ENCODE measurements around the gene GNG11. TPM values are rescaled to one million over a fixed set of nuclear protein-coding genes. Genes with fewer than 3 reads are reported as not detected.

The GNG11 gene
- total and polyA plus RNA-seq, 2 donors (not counting 3 experiments of a cell fraction or from before 2014, with no cell fraction given): 92.3 to 208 TPM

GRCh38 chr7:93945083-93945482, 23.5 kb downstream of the GNG11 start:
- Histone ChIP-seq H3K9me1 (replicated peaks; ENCODE audit: control insufficient read depth, extremely low read depth, insufficient read depth, low read length) (no peaks in the 10 kb centered on the region), H3K4me3 (replicated peaks in 1 of 3; ENCODE audit: insufficient read depth in 1 of 3, low read depth in 1 of 3, low read length in 3 of 3) (no peak overlapping the region), H4K20me1 (replicated peaks; ENCODE audit: control insufficient read depth, extremely low read depth, insufficient read depth, low read length) (no peaks in the 10 kb centered on the region), H3K9ac (replicated peaks; ENCODE audit: extremely low read depth, insufficient read depth, low read length) (peak overlapping the region; percentile 76), H3K36me3 (ENCODE audit: control insufficient read depth in 2 of 2, extremely low read depth in 1 of 2, insufficient read depth in 2 of 2, low read length in 2 of 2) (no peaks in the 10 kb centered on the region), H3K79me2 (ENCODE audit: control insufficient read depth, insufficient read depth, low read length) (no peaks in the 10 kb centered on the region), H3K27ac (ENCODE audit: insufficient read depth, low read depth, low read length) (peak overlapping the region; percentile 87), H3K9me3 (replicated peaks; ENCODE audit: control insufficient read depth, insufficient read depth, low read length) (no peaks in the 10 kb centered on the region), H3K27me3 (ENCODE audit: control insufficient read depth in 2 of 2, insufficient read depth in 2 of 2, low read length in 2 of 2) (no peaks in the 10 kb centered on the region), H3K4me2 (ENCODE audit: insufficient read depth, low read length) (peak overlapping the region; percentile 40), H3K4me1 (ENCODE audit: control insufficient read depth, extremely low read depth, insufficient read depth, low read length) (peaks cover 63% of the 10 kb centered on the region), H2AFZ (ENCODE audit: low read depth, low read length) (no peak overlapping the region)
- FAIRE-seq (no peak), DNase-seq (ENCODE audit: low read depth, low spot score) (peak; percentile 85)
- intact Hi-C loops (cut with micrococcal nuclease): loop anchor here (2.0 to 10.0 kb wide), 3 partner anchors 33 to 1310 kb away; partner anchors contain the start of gene BET1
- dilution Hi-C loops (cut with MboI; ENCODE audit: extremely low pct_ligation_motif_present, low sequenced_read_pairs): no loop called here
- TF ChIP-seq MYC (IDR thresholded peaks at IDR 0.05; ENCODE audit: low read depth, low read length): no peak
- TF ChIP-seq JUN (IDR thresholded peaks at IDR 0.05; ENCODE audit: borderline replicate concordance, insufficient read depth, insufficient read length, low read depth): no peak
- no peak for TF ChIP-seq POLR2AphosphoS5 (IDR thresholded peaks at IDR 0.05; ENCODE audit: insufficient read depth, low read depth, low read length)
- TF ChIP-seq FOS (IDR thresholded peaks at IDR 0.05; ENCODE audit: borderline replicate concordance, insufficient read depth, low read length): no peak
- no peak for TF ChIP-seq GATA2 (IDR thresholded peaks at IDR 0.05; ENCODE audit: insufficient read depth, insufficient read length, low read depth, low read length)
- no peak for TF ChIP-seq CTCF (IDR thresholded peaks at IDR 0.05; ENCODE audit: extremely low read depth in 1 of 2, insufficient read depth in 1 of 2, low read depth in 1 of 2, low read length in 2 of 2)
- TF ChIP-seq EZH2 (IDR thresholded peaks at IDR 0.05; ENCODE audit: borderline replicate concordance, low read depth, low read length, severe bottlenecking): no peak
- no peak for TF ChIP-seq POLR2A (IDR thresholded peaks at IDR 0.05; ENCODE audit: low read depth, low read length)
- no peak for TF ChIP-seq MAX (IDR thresholded peaks at IDR 0.05; ENCODE audit: insufficient read depth, insufficient read length)
- no TSS peak for BruUV-seq (replicated peaks)
- CTCF ChIA-PET: interaction anchor here (0.8 to 4.9 kb wide), 5 partner anchors 12 to 237 kb away, joined by 3 to 19 read pairs (median 5); partner anchors contain the start of gene GNG11
- POLR2A ChIA-PET: interaction anchor here (0.6 to 1.1 kb wide), 2 partner anchors 13 to 57 kb away, joined by 3 to 4 read pairs; no protein-coding TSS in a partner anchor
